HepG2 (cell line): ENCODE results near the gene JAGN1.

ENCODE experiments used
- CHD2 ChIP-seq: IDR thresholded peaks from 2 replicates; pipeline ENCODE4 v1.6.1; 2011; ENCODE audit warnings: low read depth, low read length, improper control_type of control experiment
- EP300 ChIP-seq, 3 experiments: sonication (generic) in 1 of 3; formaldehyde crosslinking in 1 of 3; IDR thresholded peaks; 2 replicates each; pipeline versions ENCODE4 v1.5.1 to v1.6.1; 2011 to 2020; ENCODE audit warnings: low read depth in 2 of 3, low read length in 2 of 3, borderline replicate concordance in 1 of 3, improper control_type of control experiment in 1 of 3, mild to moderate bottlenecking in 1 of 3, missing genetic modification reagents in 1 of 3, moderate library complexity in 1 of 3
- ETV6 ChIP-seq: sonication (generic); formaldehyde crosslinking; conservative IDR thresholded peaks from 2 replicates; pipeline ENCODE4 v1.4.0; 2020; ENCODE audit warnings: missing genetic modification reagents
- KLF16 ChIP-seq, 2 experiments: sonication (generic) in 1 of 2; formaldehyde crosslinking in 1 of 2; IDR thresholded peaks; 2 replicates each; pipeline versions ENCODE4 v1.6.1 to v1.8.0; 2016 to 2023; ENCODE audit warnings: missing genetic modification reagents in 2 of 2, missing compliant biosample characterization in 1 of 2
- MXI1 ChIP-seq: IDR thresholded peaks from 3 replicates; pipeline ENCODE4 v1.6.1; 2012; ENCODE audit warnings: low read depth, low read length, inconsistent platforms, borderline replicate concordance
- NFIC ChIP-seq: IDR thresholded peaks from 2 replicates; pipeline ENCODE4 v1.6.1; 2012; ENCODE audit warnings: mild to moderate bottlenecking, low read length, inconsistent platforms
- RAD21 ChIP-seq: fragments of 450-650 bp; formaldehyde crosslinking; IDR thresholded peaks from 2 replicates; pipeline ENCODE4 v1.5.0; 2020; ENCODE audit warnings: mild to moderate bottlenecking
- SETDB1 ChIP-seq: sonication (generic); formaldehyde crosslinking; IDR thresholded peaks from 2 replicates; pipeline ENCODE4 v1.5.1; 2020; ENCODE audit warnings: missing genetic modification reagents, mild to moderate bottlenecking, borderline replicate concordance
- ZNF138 ChIP-seq: sonication (generic); formaldehyde crosslinking; IDR thresholded peaks from 2 replicates; pipeline ENCODE4 v1.5.0; 2020; ENCODE audit warnings: mild to moderate bottlenecking, low read depth, missing genetic modification reagents
- ZNF34 ChIP-seq: sonication (generic); formaldehyde crosslinking; IDR thresholded peaks from 2 replicates; pipeline ENCODE4 v1.4.0; 2020; ENCODE audit warnings: mild to moderate bottlenecking, missing genetic modification reagents, borderline replicate concordance
- TF ChIP-seq, protein P1 (sequence below): IDR thresholded peaks from 2 replicates; pipeline ENCODE4 v1.6.1; 2016
- TF ChIP-seq, protein P2 (sequence below): sonication (generic); formaldehyde crosslinking; IDR thresholded peaks from 2 replicates; pipeline ENCODE4 v1.5.0; 2020; ENCODE audit warnings: missing genetic modification reagents
- TF ChIP-seq, protein P3 (sequence below): sonication (generic); formaldehyde crosslinking; IDR thresholded peaks from 2 replicates; pipeline ENCODE4 v1.5.0; 2020; ENCODE audit warnings: mild to moderate bottlenecking, missing genetic modification reagents, moderate library complexity
- TF ChIP-seq, protein P4 (sequence below): sonication (generic); formaldehyde crosslinking; IDR thresholded peaks from 2 replicates; pipeline ENCODE4 v1.8.0; 2022; ENCODE audit warnings: mild to moderate bottlenecking, missing genetic modification reagents

DNA sequence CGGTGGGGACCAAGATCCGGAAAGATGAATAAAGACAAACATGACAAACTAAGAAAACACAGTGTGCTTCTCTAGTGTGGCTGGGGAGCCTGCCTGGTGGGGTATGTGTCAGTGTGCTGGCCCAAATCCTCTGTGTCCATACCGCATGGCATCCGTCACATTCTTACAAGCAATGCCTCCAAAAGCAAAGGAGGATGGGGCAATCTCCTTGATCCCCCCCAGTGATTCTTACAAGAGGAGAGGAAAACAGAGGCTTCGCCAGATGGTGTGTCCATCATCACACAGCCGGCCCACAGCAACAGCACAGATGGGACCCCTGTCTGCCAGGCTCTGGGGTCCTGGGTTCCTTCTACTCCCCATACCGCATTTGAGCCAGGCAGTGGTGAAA, 25.9 kb downstream of the JAGN1 start:
- TF ChIP-seq ZNF138 (CRISPR knock-in tag) (no peak), ETV6 (no peak), NFIC (no peak), SETDB1 (CRISPR knock-in tag) (no peak), MXI1 (no peak), EP300 (IDR thresholded peaks at IDR 0.05; ENCODE audit: low read depth in 2 of 2, low read length in 2 of 2) (no peak), EP300 (CRISPR knock-in tag; IDR thresholded peaks at IDR 0.05; ENCODE audit: borderline replicate concordance) (no peak), KLF16 (CRISPR knock-in tag; IDR thresholded peaks at IDR 0.05) (no peak), RAD21 (CRISPR knock-in tag) (no peak), CHD2 (no peak), ZNF34 (CRISPR knock-in tag) (no peak)
- TF ChIP-seq, protein P1, sequence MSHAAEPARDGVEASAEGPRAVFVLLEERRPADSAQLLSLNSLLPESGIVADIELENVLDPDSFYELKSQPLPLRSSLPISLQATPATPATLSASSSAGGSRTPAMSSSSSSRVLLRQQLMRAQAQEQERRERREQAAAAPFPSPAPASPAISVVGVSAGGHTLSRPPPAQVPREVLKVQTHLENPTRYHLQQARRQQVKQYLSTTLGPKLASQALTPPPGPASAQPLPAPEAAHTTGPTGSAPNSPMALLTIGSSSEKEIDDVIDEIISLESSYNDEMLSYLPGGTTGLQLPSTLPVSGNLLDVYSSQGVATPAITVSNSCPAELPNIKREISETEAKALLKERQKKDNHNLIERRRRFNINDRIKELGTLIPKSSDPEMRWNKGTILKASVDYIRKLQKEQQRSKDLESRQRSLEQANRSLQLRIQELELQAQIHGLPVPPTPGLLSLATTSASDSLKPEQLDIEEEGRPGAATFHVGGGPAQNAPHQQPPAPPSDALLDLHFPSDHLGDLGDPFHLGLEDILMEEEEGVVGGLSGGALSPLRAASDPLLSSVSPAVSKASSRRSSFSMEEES (CRISPR knock-in tag) = no peak
- TF ChIP-seq, protein P2, sequence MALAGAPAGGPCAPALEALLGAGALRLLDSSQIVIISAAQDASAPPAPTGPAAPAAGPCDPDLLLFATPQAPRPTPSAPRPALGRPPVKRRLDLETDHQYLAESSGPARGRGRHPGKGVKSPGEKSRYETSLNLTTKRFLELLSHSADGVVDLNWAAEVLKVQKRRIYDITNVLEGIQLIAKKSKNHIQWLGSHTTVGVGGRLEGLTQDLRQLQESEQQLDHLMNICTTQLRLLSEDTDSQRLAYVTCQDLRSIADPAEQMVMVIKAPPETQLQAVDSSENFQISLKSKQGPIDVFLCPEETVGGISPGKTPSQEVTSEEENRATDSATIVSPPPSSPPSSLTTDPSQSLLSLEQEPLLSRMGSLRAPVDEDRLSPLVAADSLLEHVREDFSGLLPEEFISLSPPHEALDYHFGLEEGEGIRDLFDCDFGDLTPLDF (CRISPR knock-in tag) = no peak
- TF ChIP-seq, protein P3, sequence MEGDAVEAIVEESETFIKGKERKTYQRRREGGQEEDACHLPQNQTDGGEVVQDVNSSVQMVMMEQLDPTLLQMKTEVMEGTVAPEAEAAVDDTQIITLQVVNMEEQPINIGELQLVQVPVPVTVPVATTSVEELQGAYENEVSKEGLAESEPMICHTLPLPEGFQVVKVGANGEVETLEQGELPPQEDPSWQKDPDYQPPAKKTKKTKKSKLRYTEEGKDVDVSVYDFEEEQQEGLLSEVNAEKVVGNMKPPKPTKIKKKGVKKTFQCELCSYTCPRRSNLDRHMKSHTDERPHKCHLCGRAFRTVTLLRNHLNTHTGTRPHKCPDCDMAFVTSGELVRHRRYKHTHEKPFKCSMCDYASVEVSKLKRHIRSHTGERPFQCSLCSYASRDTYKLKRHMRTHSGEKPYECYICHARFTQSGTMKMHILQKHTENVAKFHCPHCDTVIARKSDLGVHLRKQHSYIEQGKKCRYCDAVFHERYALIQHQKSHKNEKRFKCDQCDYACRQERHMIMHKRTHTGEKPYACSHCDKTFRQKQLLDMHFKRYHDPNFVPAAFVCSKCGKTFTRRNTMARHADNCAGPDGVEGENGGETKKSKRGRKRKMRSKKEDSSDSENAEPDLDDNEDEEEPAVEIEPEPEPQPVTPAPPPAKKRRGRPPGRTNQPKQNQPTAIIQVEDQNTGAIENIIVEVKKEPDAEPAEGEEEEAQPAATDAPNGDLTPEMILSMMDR = no peak
- TF ChIP-seq, protein P4, sequence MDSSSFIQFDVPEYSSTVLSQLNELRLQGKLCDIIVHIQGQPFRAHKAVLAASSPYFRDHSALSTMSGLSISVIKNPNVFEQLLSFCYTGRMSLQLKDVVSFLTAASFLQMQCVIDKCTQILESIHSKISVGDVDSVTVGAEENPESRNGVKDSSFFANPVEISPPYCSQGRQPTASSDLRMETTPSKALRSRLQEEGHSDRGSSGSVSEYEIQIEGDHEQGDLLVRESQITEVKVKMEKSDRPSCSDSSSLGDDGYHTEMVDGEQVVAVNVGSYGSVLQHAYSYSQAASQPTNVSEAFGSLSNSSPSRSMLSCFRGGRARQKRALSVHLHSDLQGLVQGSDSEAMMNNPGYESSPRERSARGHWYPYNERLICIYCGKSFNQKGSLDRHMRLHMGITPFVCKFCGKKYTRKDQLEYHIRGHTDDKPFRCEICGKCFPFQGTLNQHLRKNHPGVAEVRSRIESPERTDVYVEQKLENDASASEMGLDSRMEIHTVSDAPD (CRISPR knock-in tag) = no peak
